PC-9 (cell line): ENCODE measurements around the gene STK32A. TPM values are rescaled to one million over a fixed set of nuclear protein-coding genes. Genes with fewer than 3 reads are reported as not detected.

Experiments used
- BruUV-seq: library from RNA; stranded (reverse); fragments of 400-500 nt; replicated peaks from 2 replicates; lab custom pipeline; 2021; lab: Mats Ljungman, UMichigan
- CTCF ChIA-PET: fragments of 300-600 bp; sonication (Branson Sonifier 250); formaldehyde crosslinking; loops from one replicate; lab custom pipeline; 2022; ENCODE audit warnings: antibody characterized with exemption; lab: Charles Lee
- POLR2A ChIA-PET: fragments of 300-600 bp; sonication (Branson Sonifier 250); formaldehyde crosslinking; loops from one replicate; lab custom pipeline; 2022; ENCODE audit warnings: antibody characterized with exemption; ENCODE audit not compliant: unreplicated experiment; lab: Charles Lee
- DNase-seq, 2 experiments: peaks; one replicate each; pipeline versions ENCODE4 v3.0.0 to v3.0.0-alpha.2; 2015 to 2022; ENCODE audit warnings: mixed read lengths in 1 of 2
- H2AFZ ChIP-seq: fragments of 200-600 bp; sonication (generic); 2 replicates; pipeline ENCODE4 v1.8.1; 2017; ENCODE audit warnings: antibody characterized with exemption
- H3F3A ChIP-seq: fragments of 200-600 bp; sonication (generic); 2 replicates; pipeline ENCODE4 v1.8.1; 2017; ENCODE audit warnings: antibody characterized with exemption, mild to moderate bottlenecking, low read depth; ENCODE audit not compliant: insufficient read depth
- H3K27ac ChIP-seq: fragments of 200-600 bp; sonication (generic); 2 replicates; pipeline ENCODE4 v1.6.1; 2016; ENCODE audit warnings: mixed run types
- H3K27me3 ChIP-seq: fragments of 200-600 bp; sonication (generic); 2 replicates; pipeline ENCODE4 v1.6.1; 2016; ENCODE audit warnings: low read depth, mixed run types; ENCODE audit not compliant: insufficient read depth
- H3K36me3 ChIP-seq: fragments of 200-600 bp; sonication (generic); 2 replicates; pipeline ENCODE4 v1.6.1; 2016; ENCODE audit warnings: low read depth, mixed run types
- H3K4me1 ChIP-seq: fragments of 200-600 bp; sonication (generic); replicated peaks from 2 replicates; pipeline ENCODE4 v1.6.1; 2016; ENCODE audit warnings: mixed run types; ENCODE audit not compliant: insufficient read depth
- H3K4me2 ChIP-seq: fragments of 200-600 bp; sonication (generic); 2 replicates; pipeline ENCODE4 v1.6.1; 2017; ENCODE audit warnings: mixed run types
- H3K4me3 ChIP-seq: fragments of 200-600 bp; sonication (generic); 2 replicates; pipeline ENCODE4 v1.6.1; 2016; ENCODE audit warnings: mixed run types
- H3K79me2 ChIP-seq: fragments of 200-600 bp; sonication (generic); 2 replicates; pipeline ENCODE4 v1.6.1; 2017; ENCODE audit warnings: low read depth, mixed run types
- H3K9me2 ChIP-seq: fragments of 200-600 bp; sonication (generic); 2 replicates; pipeline ENCODE4 v1.8.1; 2017; ENCODE audit warnings: mild to moderate bottlenecking; ENCODE audit not compliant: insufficient read depth
- H3K9me3 ChIP-seq: fragments of 200-600 bp; sonication (generic); 2 replicates; pipeline ENCODE4 v1.8.1; 2016; ENCODE audit warnings: low read depth; ENCODE audit not compliant: insufficient read depth
- H4K20me1 ChIP-seq: fragments of 200-600 bp; sonication (generic); 2 replicates; pipeline ENCODE4 v1.8.1; 2017; ENCODE audit not compliant: insufficient read depth
- CTCF ChIP-seq: fragments of 200-600 bp; sonication (generic); conservative IDR thresholded peaks from 2 replicates; pipeline ENCODE4 v1.6.1; 2017; ENCODE audit warnings: mixed run types, antibody characterized with exemption, mild to moderate bottlenecking, moderate library complexity
- EZH2 ChIP-seq: fragments of 200-600 bp; sonication (generic); IDR thresholded peaks from 2 replicates; pipeline ENCODE4 v1.8.0; 2017; ENCODE audit warnings: antibody characterized with exemption, low read depth
- intact Hi-C: fragments of 100-400 bp; cut with micrococcal nuclease; formaldehyde crosslinking; loops from one replicate; pipeline ENCODE4 v1.10.0; 2022; ENCODE audit not compliant: unreplicated experiment
- total RNA-seq: library from RNA; stranded (reverse); gene quantifications from 2 replicates; pipeline ENCODE4 v1.2.3, GENCODE V29; 2021

STK32A gene
- total RNA-seq, 1 experiment from 2014 or later = not detected

DNA sequence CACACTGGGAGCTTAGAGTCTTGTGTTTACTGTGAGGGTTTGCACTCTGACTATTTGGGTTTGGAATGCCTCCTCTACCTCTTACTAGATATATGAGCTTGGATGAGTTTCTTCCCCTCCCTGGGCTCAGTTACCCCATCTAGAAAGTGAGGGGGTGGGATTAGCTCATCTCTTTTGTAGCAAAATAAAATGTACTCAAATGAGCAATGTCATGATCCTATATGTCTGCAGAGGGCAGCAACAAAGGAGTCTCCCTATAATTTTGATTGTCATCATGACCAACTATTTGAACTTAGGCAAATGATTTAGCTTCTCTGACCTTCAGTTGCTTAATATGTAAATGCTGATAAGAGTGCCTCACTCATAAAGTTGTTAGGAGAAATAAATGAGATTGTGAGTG lies 166.1 kb downstream of the STK32A start:
- Histone ChIP-seq H3K4me3 (no peak overlapping the region), H3K9me2 (no peaks in the 10 kb centered on the region), H4K20me1 (no peaks in the 10 kb centered on the region), H2AFZ (no peak overlapping the region), H3K27me3 (no peaks in the 10 kb centered on the region), H3F3A (no peaks in the 10 kb centered on the region), H3K4me2 (no peak overlapping the region), H3K79me2 (no peaks in the 10 kb centered on the region), H3K9me3 (no peaks in the 10 kb centered on the region), H3K4me1 (peaks cover 9% of the 10 kb centered on the region; the same call in 1 of the 2 replicates), H3K36me3 (no peaks in the 10 kb centered on the region), H3K27ac (no peak overlapping the region)
- ChIA-PET CTCF (no interaction called here), POLR2A (interaction anchor here (0.6 kb wide), 1 partner anchor 11 kb away, joined by 5 read pairs; no protein-coding TSS in a partner anchor)
- no peak for DNase-seq
- TF ChIP-seq CTCF = no peak
- TF ChIP-seq EZH2 = no peak
- intact Hi-C loops = no loop called here
- BruUV-seq = no TSS peak

DNA sequence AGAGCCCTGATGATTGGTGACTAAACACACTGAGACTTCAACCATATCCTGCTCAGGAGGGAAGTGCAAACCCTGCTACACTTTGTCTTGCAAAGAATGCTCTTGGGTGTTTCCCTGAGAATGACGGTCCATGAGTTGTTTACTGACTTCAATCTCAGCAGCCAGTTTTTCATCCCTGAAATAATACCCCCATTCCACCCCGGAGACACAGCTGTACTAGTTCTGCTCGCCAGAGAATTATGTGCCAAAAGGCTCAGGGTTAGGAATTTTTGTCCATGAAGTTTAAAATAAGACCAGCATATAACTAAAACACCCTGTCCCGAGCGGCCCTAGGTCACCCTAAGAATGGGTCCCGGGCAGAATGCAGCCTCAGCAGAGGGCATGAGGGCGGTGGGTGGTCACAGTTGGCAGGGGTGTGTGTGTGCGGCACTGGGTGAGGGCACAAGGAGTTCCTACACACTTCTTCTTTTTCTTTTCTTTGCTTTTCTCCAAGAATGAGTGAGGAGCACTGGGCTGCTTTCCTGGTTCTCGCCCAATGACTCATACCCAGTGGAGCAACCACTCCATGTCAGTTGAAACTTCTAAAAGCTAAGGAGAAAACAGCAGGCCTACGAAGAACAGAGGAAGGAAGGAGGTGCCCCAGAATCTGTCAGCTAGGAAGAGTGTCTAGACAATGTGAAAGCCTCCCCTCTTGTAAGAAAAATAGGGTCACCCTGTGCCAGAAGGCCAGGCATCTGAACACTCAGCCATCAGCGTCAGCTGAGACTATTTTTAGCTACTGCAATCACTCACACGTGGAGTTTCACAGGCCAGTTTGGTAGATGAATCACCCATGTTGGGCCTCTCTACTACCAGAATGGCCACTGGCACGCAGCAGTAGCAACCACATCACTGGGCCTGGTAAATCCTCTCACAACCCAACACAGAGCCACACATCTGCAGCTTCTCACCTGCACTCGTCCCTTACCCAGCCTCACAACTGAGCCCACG lies 169.1 kb downstream of the STK32A start:
- no peaks in the 10 kb centered on the region for H3K9me2 ChIP-seq
- peaks cover 7% of the 10 kb centered on the region; the same call in 1 of the 2 replicates for H3K27me3 ChIP-seq
- no TSS peak for BruUV-seq
- H3F3A ChIP-seq = no peaks in the 10 kb centered on the region
- no peak overlapping the region for H3K4me3 ChIP-seq
- H3K79me2 ChIP-seq = no peaks in the 10 kb centered on the region
- intact Hi-C loops = no loop called here
- no peaks in the 10 kb centered on the region; the same call in 1 of the 2 replicates for H4K20me1 ChIP-seq
- H3K9me3 ChIP-seq = no peaks in the 10 kb centered on the region
- TF ChIP-seq CTCF (no peak), EZH2 (no peak)
- peak overlapping the region; percentile 47 for H3K4me2 ChIP-seq
- H3K36me3 ChIP-seq = no peaks in the 10 kb centered on the region
- H2AFZ ChIP-seq = peak overlapping the region; percentile 58; the same call in 1 of the 2 replicates
- DNase-seq = peak; percentile 11 to 50
- ChIA-PET CTCF (interaction anchor here (0.6 kb wide), 1 partner anchor 174 kb away, joined by 3 read pairs; no protein-coding TSS in a partner anchor), POLR2A (no interaction called here)
- H3K4me1 ChIP-seq = peaks cover 9% of the 10 kb centered on the region; the same call in 1 of the 2 replicates
- H3K27ac ChIP-seq = peak overlapping the region; percentile 18; the same call in 1 of the 2 replicates

GRCh38 chr5:147404706-147405105 lies 169.9 kb downstream of the STK32A start:
- Histone ChIP-seq H4K20me1 (no peaks in the 10 kb centered on the region; the same call in 1 of the 2 replicates), H3K4me1 (peaks cover 9% of the 10 kb centered on the region; the same call in 1 of the 2 replicates), H3K9me3 (no peaks in the 10 kb centered on the region), H3K9me2 (no peaks in the 10 kb centered on the region), H3K4me2 (no peak overlapping the region), H3K27ac (no peak overlapping the region), H3K79me2 (no peaks in the 10 kb centered on the region), H2AFZ (0 out of 2 replicates have a peak overlapping the region, but pooled peaks have one; percentile 58), H3K27me3 (peaks cover 7% of the 10 kb centered on the region; the same call in 1 of the 2 replicates), H3K36me3 (no peaks in the 10 kb centered on the region), H3F3A (no peaks in the 10 kb centered on the region), H3K4me3 (no peak overlapping the region)
- TF ChIP-seq CTCF = no peak
- TF ChIP-seq EZH2 = no peak
- no peak for DNase-seq
- intact Hi-C loops = no loop called here
- no TSS peak for BruUV-seq
- ChIA-PET CTCF (interaction anchor here (0.6 kb wide), 1 partner anchor 173 kb away, joined by 3 read pairs; no protein-coding TSS in a partner anchor), POLR2A (no interaction called here)
